T-cell (primary cell): Measurements from ENCODE around the gene SNED1. TPM values are rescaled to one million over a fixed set of nuclear protein-coding genes. Genes with fewer than 3 reads are reported as not detected.

Source experiments
- ATAC-seq, 4 experiments: fragments of 200-7000 bp in 3 of 4; fragments of 150-1000 bp in 1 of 4; cut with Tn5 transposase; replicated peaks in 1 of 4; 1 replicate in 3 of 4; 2 replicates in 1 of 4; pipeline ENCODE4 v1.10.0; 2021; ENCODE audit warnings: moderate library complexity in 3 of 4, mild to moderate bottlenecking in 2 of 4, moderate number of reproducible peaks in 1 of 4
- CTCF ChIA-PET, 2 donors: fragments of 300-600 bp; sonication (Branson Sonifier 250); formaldehyde crosslinking; loops; one replicate each; lab custom pipeline; 2022; ENCODE audit warnings: antibody characterized with exemption in 2 of 2; lab: Charles Lee
- POLR2A ChIA-PET, 2 donors: fragments of 300-600 bp; sonication (Branson Sonifier 250); formaldehyde crosslinking; loops; one replicate each; lab custom pipeline; 2022; ENCODE audit warnings: antibody characterized with exemption in 2 of 2; lab: Charles Lee
- DNase-seq, 35 experiments: peaks; one replicate each; pipeline versions ENCODE4 v3.0.0 to v3.0.0-alpha.2; 2013 to 2023
- H3K27ac ChIP-seq: one replicate; pipeline ENCODE4 v1.5.1; 2013; ENCODE audit warnings: low read length
- H3K27me3 ChIP-seq, 2 experiments: replicated peaks in 1 of 2; 1 replicate in 1 of 2; 2 replicates in 1 of 2; pipeline versions ENCODE4 v1.6.1 to v1.7.0; 2013; ENCODE audit warnings: low read length in 1 of 2, mixed read lengths in 1 of 2; ENCODE audit not compliant: control insufficient read depth in 2 of 2, insufficient read depth in 2 of 2; ENCODE audit errors: extremely low read depth in 1 of 2
- H3K36me3 ChIP-seq, 2 donors: 1 replicate in 1 of 2; 2 replicates in 1 of 2; pipeline versions ENCODE4 v1.6.1 to v1.7.0; 2013; ENCODE audit warnings: low read length in 1 of 2; ENCODE audit not compliant: control insufficient read depth in 2 of 2, insufficient read depth in 1 of 2; ENCODE audit errors: extremely low read depth in 1 of 2
- H3K4me1 ChIP-seq, 2 experiments: 1 replicate in 1 of 2; 2 replicates in 1 of 2; pipeline versions ENCODE4 v1.6.1 to v1.7.0; 2013; ENCODE audit warnings: low read length in 2 of 2, mixed read lengths in 1 of 2; ENCODE audit not compliant: insufficient read depth in 2 of 2, control insufficient read depth in 1 of 2; ENCODE audit errors: extremely low read depth in 1 of 2
- H3K4me3 ChIP-seq, 2 donors: 1 replicate in 1 of 2; 2 replicates in 1 of 2; pipeline versions ENCODE4 v1.5.1 to v1.7.0; 2013; ENCODE audit warnings: mild to moderate bottlenecking in 2 of 2, low read length in 1 of 2, moderate library complexity in 1 of 2; ENCODE audit not compliant: control insufficient read depth in 1 of 2; ENCODE audit errors: extremely low read depth in 1 of 2
- H3K9me3 ChIP-seq: 2 replicates; pipeline ENCODE4 v1.7.0; 2013
- H3K27ac Mint-ChIP-seq, 2 donors: one replicate each; pipeline ENCODE4 v1.8.0; 2020 to 2021; ENCODE audit warnings: mild to moderate bottlenecking in 2 of 2, mixed read lengths in 2 of 2
- H3K27me3 Mint-ChIP-seq, 2 donors: one replicate each; pipeline ENCODE4 v1.8.0; 2021 to 2022; ENCODE audit warnings: mixed read lengths in 2 of 2
- H3K36me3 Mint-ChIP-seq: one replicate; pipeline ENCODE4 v1.8.0; 2021; ENCODE audit warnings: mixed read lengths
- H3K4me1 Mint-ChIP-seq, 3 donors: one replicate each; pipeline ENCODE4 v1.8.0; 2020 to 2022; ENCODE audit warnings: mixed read lengths in 3 of 3, mild to moderate bottlenecking in 1 of 3
- H3K4me3 Mint-ChIP-seq, 3 donors: one replicate each; pipeline ENCODE4 v1.8.0; 2020 to 2022; ENCODE audit warnings: mild to moderate bottlenecking in 3 of 3, mixed read lengths in 3 of 3, moderate library complexity in 3 of 3
- H3K9me3 Mint-ChIP-seq, 3 donors: one replicate each; pipeline ENCODE4 v1.8.0; 2020 to 2022; ENCODE audit warnings: mixed read lengths in 3 of 3
- WGBS: methylation state at CpG from one replicate; pipeline ENCODE4 v1.1.5; 2013; ENCODE audit warnings: missing lambda C conversion rate; ENCODE audit not compliant: insufficient coverage; 5-methylcytosine and 5-hydroxymethylcytosine counted together
- total RNA-seq, 35 experiments: library from RNA in 6 of 35; stranded (reverse) in 6 of 35; fragments of 120-200 nt in 1 of 35; gene quantifications; one replicate each; pipeline versions ENCODE4 v1.2.1 to v1.2.4 and lab custom pipeline; 2013 to 2026

SNED1 gene
- total RNA-seq, 5 donors from 2014 or later (not counting 1 experiment from before 2014, with no cell fraction given): 37.7 to 82.5 (median 69.4) TPM

GRCh38 chr2:241011751-241012510 is 13.5 kb downstream of the SNED1 start:
- no peak overlapping the region for H3K4me3 ChIP-seq
- POLR2A ChIA-PET: no interaction called here
- peaks cover 0 to 2% (median 0%) of the 10 kb centered on the region in 3 donors for H3K9me3 Mint-ChIP-seq
- CTCF ChIA-PET: interaction anchor here in 1 of 2 donors (0.6 kb wide), 1 partner anchor 62 kb away, joined by 3 read pairs; no protein-coding TSS in a partner anchor
- peaks cover 36 to 44% (median 36%) of the 10 kb centered on the region in 3 donors for H3K4me1 Mint-ChIP-seq
- peak overlapping the region; percentile 57 to 83 for H3K27ac Mint-ChIP-seq
- ATAC-seq (peak in 3 of 4 experiments; percentile 23 to 43 (median 37)), DNase-seq (peak in 4 of 35 experiments; percentile 17 to 60 (median 34))
- 34% methylated on average over 26 of the region's 29 CpGs for WGBS
- H3K4me3 Mint-ChIP-seq: peak overlapping the region in 1 of 3 donors; percentile 51
- peaks cover 30 to 53% of the 10 kb centered on the region in 2 experiments for H3K4me1 ChIP-seq
- H3K27me3 ChIP-seq: peaks cover 0 to 43% of the 10 kb centered on the region in 2 experiments
- peaks cover 0 to 12% of the 10 kb centered on the region in 2 donors for H3K27me3 Mint-ChIP-seq
- no peak overlapping the region for H3K27ac ChIP-seq
- H3K9me3 ChIP-seq: no peaks in the 10 kb centered on the region
- H3K36me3 ChIP-seq: no peaks in the 10 kb centered on the region
- H3K36me3 Mint-ChIP-seq: no peaks in the 10 kb centered on the region

- H3K27me3 ChIP-seq: peaks cover 0 to 29% of the 10 kb centered on the region in 2 experiments
- no peaks in the 10 kb centered on the region for H3K9me3 ChIP-seq
- H3K4me1 ChIP-seq: peaks cover 23 to 37% of the 10 kb centered on the region in 2 experiments
- WGBS: 100% methylated on average over 1 of the region's 6 CpGs
- H3K27me3 Mint-ChIP-seq: peaks cover 0 to 6% of the 10 kb centered on the region in 2 donors
- H3K27ac Mint-ChIP-seq: no peak overlapping the region
- no peak overlapping the region for H3K27ac ChIP-seq
- H3K36me3 Mint-ChIP-seq: no peaks in the 10 kb centered on the region
- peaks cover 24 to 27% (median 25%) of the 10 kb centered on the region in 3 donors for H3K4me1 Mint-ChIP-seq
- ChIA-PET POLR2A (interaction anchor here in 1 of 2 donors (0.7 kb wide), 1 partner anchor 695 kb away, joined by 5 read pairs; no protein-coding TSS in a partner anchor), CTCF (no interaction called here)
- no peaks in the 10 kb centered on the region for H3K36me3 ChIP-seq
- peaks cover 0 to 2% (median 0%) of the 10 kb centered on the region in 3 donors for H3K9me3 Mint-ChIP-seq
- H3K4me3 ChIP-seq: no peak overlapping the region
- ATAC-seq: no peak
- no peak overlapping the region for H3K4me3 Mint-ChIP-seq
- peak in 2 of 35 experiments; percentile 0 to 6 for DNase-seq
These were observed 15.8 kb downstream of the SNED1 start for GRCh38 chr2:241014224-241014623.

- CTCF ChIA-PET: no interaction called here
- peaks cover 18 to 22% (median 19%) of the 10 kb centered on the region in 3 donors for H3K4me1 Mint-ChIP-seq
- H3K4me3 Mint-ChIP-seq: no peak overlapping the region
- Histone ChIP-seq H3K36me3 (no peaks in the 10 kb centered on the region), H3K4me3 (no peak overlapping the region), H3K27ac (no peak overlapping the region), H3K27me3 (peaks cover 0 to 24% of the 10 kb centered on the region in 2 experiments), H3K9me3 (no peaks in the 10 kb centered on the region), H3K4me1 (peaks cover 19 to 32% of the 10 kb centered on the region in 2 experiments)
- no peaks in the 10 kb centered on the region for H3K36me3 Mint-ChIP-seq
- peaks cover 0 to 2% (median 0%) of the 10 kb centered on the region in 3 donors for H3K9me3 Mint-ChIP-seq
- ATAC-seq: no peak
- peaks cover 0 to 5% of the 10 kb centered on the region in 2 donors for H3K27me3 Mint-ChIP-seq
- no peak overlapping the region for H3K27ac Mint-ChIP-seq
- POLR2A ChIA-PET: no interaction called here
- no peak for DNase-seq
- WGBS: 92% methylated on average over 4 of the region's 10 CpGs
These were observed 16.3 kb downstream of the SNED1 start for GRCh38 chr2:241014764-241015163.

DNA sequence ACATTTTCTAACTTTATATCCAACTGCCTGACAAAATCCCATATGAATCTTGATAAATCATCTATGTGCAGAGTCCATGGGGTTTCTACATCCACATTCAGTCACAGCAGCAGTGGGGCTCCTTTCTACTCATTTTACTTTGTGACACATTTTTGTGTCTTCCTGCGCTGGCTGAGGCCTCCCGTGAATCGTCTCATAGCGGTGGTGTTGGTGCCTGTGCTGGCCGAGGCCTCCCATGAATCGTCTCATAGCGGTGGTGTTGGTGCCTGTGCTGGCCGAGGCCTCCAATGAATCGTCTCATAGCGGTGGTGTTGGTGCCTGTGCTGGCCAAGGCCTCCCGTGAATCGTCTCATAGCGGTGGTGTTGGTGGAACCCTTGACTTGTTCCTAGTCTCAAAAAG is 17.0 kb downstream of the SNED1 start:
- Histone ChIP-seq H3K36me3 (no peaks in the 10 kb centered on the region), H3K4me1 (peaks cover 15 to 25% of the 10 kb centered on the region in 2 experiments), H3K4me3 (no peak overlapping the region), H3K9me3 (no peaks in the 10 kb centered on the region), H3K27ac (no peak overlapping the region), H3K27me3 (peaks cover 0 to 18% of the 10 kb centered on the region in 2 experiments)
- peaks cover 12 to 15% (median 14%) of the 10 kb centered on the region in 3 donors for H3K4me1 Mint-ChIP-seq
- CTCF ChIA-PET: no interaction called here
- ATAC-seq (no peak), DNase-seq (peak in 1 of 35 experiments; percentile 6)
- H3K36me3 Mint-ChIP-seq: no peaks in the 10 kb centered on the region
- no peak overlapping the region for H3K27ac Mint-ChIP-seq
- no peak overlapping the region for H3K4me3 Mint-ChIP-seq
- peaks cover 0 to 5% of the 10 kb centered on the region in 2 donors for H3K27me3 Mint-ChIP-seq
- H3K9me3 Mint-ChIP-seq: peaks cover 0 to 2% (median 0%) of the 10 kb centered on the region in 3 donors
- POLR2A ChIA-PET: no interaction called here
- 92% methylated on average over 13 of the region's 13 CpGs for WGBS

DNA sequence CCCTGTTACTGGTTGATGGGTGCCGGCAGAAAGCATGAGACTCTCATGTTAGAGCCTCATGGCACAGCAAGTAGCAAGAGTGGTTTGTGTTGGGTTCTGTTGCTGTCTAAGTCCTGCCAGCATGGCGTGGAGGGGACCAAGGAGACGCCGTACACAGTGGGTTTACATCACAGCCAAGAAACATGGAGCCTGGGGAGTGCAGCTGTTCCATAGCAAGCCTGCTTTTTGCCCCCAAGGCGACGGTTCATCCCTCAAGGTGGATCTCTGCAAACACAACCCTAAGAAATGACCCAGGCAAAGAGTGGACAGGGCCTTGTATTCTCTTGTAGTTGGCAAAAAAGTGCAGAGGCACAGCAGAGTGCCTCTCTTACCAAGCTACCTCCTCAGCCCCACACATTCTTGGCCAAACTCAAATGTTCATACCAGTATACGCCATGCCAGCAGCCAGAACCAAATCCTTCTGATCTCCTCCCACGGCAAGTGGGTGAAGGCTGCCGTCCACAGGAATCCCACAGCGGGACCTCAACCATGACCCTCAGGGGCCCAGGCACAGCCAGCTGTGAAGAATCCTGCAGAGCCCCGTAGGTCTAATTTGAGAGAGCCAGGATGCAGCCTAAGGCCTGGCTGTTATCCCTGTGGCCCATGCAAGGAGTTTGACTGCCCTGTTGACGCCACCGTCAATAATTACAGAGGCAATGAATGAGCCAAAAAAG is 19.0 kb downstream of the SNED1 start:
- Mint-ChIP-seq H3K4me3 (no peak overlapping the region), H3K27ac (no peak overlapping the region), H3K4me1 (peaks cover 4 to 7% (median 4%) of the 10 kb centered on the region in 3 donors), H3K36me3 (peaks cover 1% of the 10 kb centered on the region), H3K9me3 (peaks cover 5 to 8% (median 6%) of the 10 kb centered on the region in 3 donors), H3K27me3 (peaks cover 0 to 2% of the 10 kb centered on the region in 2 donors)
- peaks cover under 1 to 5% of the 10 kb centered on the region in 2 experiments for H3K4me1 ChIP-seq
- H3K27ac ChIP-seq: no peak overlapping the region
- DNase-seq (peak in 2 of 35 experiments; percentile 3), ATAC-seq (no peak)
- WGBS: 93% methylated on average over 11 of the region's 13 CpGs
- peaks cover 0 to 12% of the 10 kb centered on the region in 2 experiments for H3K27me3 ChIP-seq
- CTCF ChIA-PET: no interaction called here
- H3K36me3 ChIP-seq: no peaks in the 10 kb centered on the region
- H3K4me3 ChIP-seq: no peak overlapping the region
- no peaks in the 10 kb centered on the region for H3K9me3 ChIP-seq
- POLR2A ChIA-PET: interaction anchor here in 1 of 2 donors (0.6 kb wide), 1 partner anchor 827 kb away, joined by 4 read pairs; no protein-coding TSS in a partner anchor
